Fibroblast of lung (primary cell): ENCODE data around the gene PRPF6. TPM values are rescaled to one million over a fixed set of nuclear protein-coding genes. Genes with fewer than 3 reads are reported as not detected.

Experiments
- DNase-seq, 2 donors: peaks; one replicate each; pipeline versions ENCODE4 v3.0.0 to v3.0.0-alpha.2; 2010; ENCODE audit warnings: low read depth in 2 of 2
- H2AFZ ChIP-seq: 2 replicates; pipeline ENCODE4 v1.5.1; 2012; ENCODE audit warnings: low read length, control low read depth, inconsistent platforms
- H3K27ac ChIP-seq: 2 replicates; pipeline ENCODE4 v1.5.1; 2011; ENCODE audit warnings: low read length, control low read depth; ENCODE audit not compliant: insufficient read depth
- H3K27me3 ChIP-seq: 2 replicates; pipeline ENCODE4 v1.5.1; 2011; ENCODE audit warnings: mild to moderate bottlenecking, low read length; ENCODE audit not compliant: control insufficient read depth, insufficient read depth
- H3K36me3 ChIP-seq: 2 replicates; pipeline ENCODE4 v1.5.1; 2011; ENCODE audit warnings: low read length; ENCODE audit not compliant: control insufficient read depth, insufficient read depth
- H3K4me1 ChIP-seq: 2 replicates; pipeline ENCODE4 v1.5.1; 2011; ENCODE audit warnings: low read length; ENCODE audit not compliant: control insufficient read depth, insufficient read depth; ENCODE audit errors: extremely low read depth
- H3K4me2 ChIP-seq: 2 replicates; pipeline ENCODE4 v1.5.1; 2011; ENCODE audit warnings: low read length, control low read depth; ENCODE audit not compliant: insufficient read depth; ENCODE audit errors: extremely low read depth
- H3K4me3 ChIP-seq, 4 experiments: fragments of 200-600 bp in 1 of 4; sonication (generic) in 1 of 4; replicated peaks in 1 of 4; 2 replicates each; pipeline ENCODE4 v1.5.1; 2011 to 2016; ENCODE audit warnings: low read length in 4 of 4, low read depth in 3 of 4, mild to moderate bottlenecking in 3 of 4, control low read depth in 2 of 4, inconsistent platforms in 1 of 4, mixed read lengths in 1 of 4; ENCODE audit not compliant: insufficient read depth in 1 of 4; ENCODE audit errors: control extremely low read depth in 1 of 4
- H3K79me2 ChIP-seq: 2 replicates; pipeline ENCODE4 v1.5.1; 2012; ENCODE audit warnings: mild to moderate bottlenecking, low read length, inconsistent platforms; ENCODE audit not compliant: control insufficient read depth, insufficient read depth
- H3K9ac ChIP-seq: 2 replicates; pipeline ENCODE4 v1.5.1; 2011; ENCODE audit warnings: mild to moderate bottlenecking, low read length, control low read depth; ENCODE audit not compliant: insufficient read depth
- H3K9me3 ChIP-seq: 2 replicates; pipeline ENCODE4 v1.5.1; 2012; ENCODE audit warnings: low read depth, low read length; ENCODE audit not compliant: control insufficient read depth, insufficient read depth
- H4K20me1 ChIP-seq: 2 replicates; pipeline ENCODE4 v1.5.1; 2011; ENCODE audit warnings: low read length; ENCODE audit not compliant: control insufficient read depth, insufficient read depth; ENCODE audit errors: extremely low read depth
- CTCF ChIP-seq, 2 donors: IDR thresholded peaks in 1 of 2; conservative IDR thresholded peaks in 1 of 2; 1 replicate in 1 of 2; 2 replicates in 1 of 2; pipeline ENCODE4 v1.5.1; 2011 to 2012; ENCODE audit warnings: low read length in 2 of 2, control low read depth in 1 of 2, inconsistent platforms in 1 of 2, low read depth in 1 of 2, mild to moderate bottlenecking in 1 of 2
- EZH2 ChIP-seq: IDR thresholded peaks from 2 replicates; pipeline ENCODE4 v1.5.1; 2012; ENCODE audit warnings: low read length, control low read depth, mild to moderate bottlenecking; ENCODE audit errors: missing control alignments
- polyA plus RNA-seq, 2 donors: library from polyadenylated mRNA; depleted of rRNA in 1 of 2; stranded (reverse) in 1 of 2; unstranded in 1 of 2; fragments of >200 nt; gene quantifications; 2 replicates each; pipeline ENCODE4 v1.2.1, GENCODE V29; 2011 to 2012; ENCODE audit warnings: missing spikeins in 1 of 2
- total RNA-seq: library from RNA; depleted of rRNA; stranded (reverse); fragments of >200 nt; gene quantifications from 2 replicates; pipeline ENCODE4 v1.2.1, GENCODE V29; 2014

PRPF6 gene
- total and polyA plus RNA-seq, 2 donors (not counting 1 experiment from before 2014, with no cell fraction given), result 28.2 to 52.0 TPM

GRCh38 chr20:63933646-63934045 is 47.3 kb upstream of the PRPF6 start:
- DNase-seq, result no peak

GRCh38 chr20:63934271-63935068 is 46.5 kb upstream of the PRPF6 start:
- Histone ChIP-seq H3K9me3 (no peaks in the 10 kb centered on the region), H3K4me2 (no peak overlapping the region), H2AFZ (no peak overlapping the region), H3K9ac (no peak overlapping the region), H3K36me3 (peaks cover 21% of the 10 kb centered on the region), H3K79me2 (peaks cover 1% of the 10 kb centered on the region), H4K20me1 (no peaks in the 10 kb centered on the region), H3K27me3 (no peaks in the 10 kb centered on the region), H3K4me3 (no peak overlapping the region), H3K27ac (no peak overlapping the region), H3K4me1 (no peaks in the 10 kb centered on the region)
- TF ChIP-seq EZH2, result no peak
- peak; percentile 22 to 34 for TF ChIP-seq CTCF (conservative IDR thresholded peaks at IDR 0.05 in 1 of 2, IDR thresholded peaks at IDR 0.05 in 1 of 2; ENCODE audit: low read depth in 1 of 2, low read length in 2 of 2)
- DNase-seq, result no peak

More at GRCh38 chr20:63933646-63934045, 47.3 kb upstream of the PRPF6 start:
- H2AFZ ChIP-seq, result no peak overlapping the region
- no peak for TF ChIP-seq CTCF (conservative IDR thresholded peaks at IDR 0.05 in 1 of 2, IDR thresholded peaks at IDR 0.05 in 1 of 2; ENCODE audit: low read depth in 1 of 2, low read length in 2 of 2)
- no peak for TF ChIP-seq EZH2
- peaks cover 20% of the 10 kb centered on the region for H3K36me3 ChIP-seq
- H3K79me2 ChIP-seq, result peaks cover 1% of the 10 kb centered on the region
- H3K4me1 ChIP-seq, result no peaks in the 10 kb centered on the region
- H3K27me3 ChIP-seq, result no peaks in the 10 kb centered on the region
- no peak overlapping the region for H3K27ac ChIP-seq
- H3K4me3 ChIP-seq, result no peak overlapping the region
- H3K9me3 ChIP-seq, result no peaks in the 10 kb centered on the region
- H3K9ac ChIP-seq, result no peak overlapping the region
- H4K20me1 ChIP-seq, result no peaks in the 10 kb centered on the region
- H3K4me2 ChIP-seq, result no peak overlapping the region

GRCh38 chr20:63935447-63935846 is 45.5 kb upstream of the PRPF6 start:
- no peak for DNase-seq
- no peak overlapping the region for H3K9ac ChIP-seq
- peaks cover 27% of the 10 kb centered on the region for H3K36me3 ChIP-seq
- H3K4me1 ChIP-seq, result no peaks in the 10 kb centered on the region
- no peaks in the 10 kb centered on the region for H3K9me3 ChIP-seq
- H3K4me2 ChIP-seq, result no peak overlapping the region
- TF ChIP-seq CTCF (conservative IDR thresholded peaks at IDR 0.05 in 1 of 2, IDR thresholded peaks at IDR 0.05 in 1 of 2; ENCODE audit: low read depth in 1 of 2, low read length in 2 of 2) (no peak), EZH2 (no peak)
- no peaks in the 10 kb centered on the region for H3K27me3 ChIP-seq
- H3K27ac ChIP-seq, result no peak overlapping the region
- H3K79me2 ChIP-seq, result peaks cover 1% of the 10 kb centered on the region
- H3K4me3 ChIP-seq, result no peak overlapping the region
- no peak overlapping the region for H2AFZ ChIP-seq
- no peaks in the 10 kb centered on the region for H4K20me1 ChIP-seq
